Measurements from ENCODE around the gene CERS3.

CERS3 gene

GRCh38 chr15:100502651-100503050 is 26.1 kb downstream of the CERS3 start:
- no peak for DNase-seq (ENCODE audit: low spot score)
- in situ Hi-C loops (cut with MboI; ENCODE audit: low sequenced_read_pairs, unreplicated experiment) = no loop called here
- TF ChIP-seq CTCF (IDR thresholded peaks at IDR 0.05; ENCODE audit: borderline replicate concordance, control extremely low read depth, extremely low read depth, insufficient read depth, missing control alignments) = no peak

GRCh38 chr15:100501117-100501516 is 27.6 kb downstream of the CERS3 start:
- no peak for TF ChIP-seq CTCF (IDR thresholded peaks at IDR 0.05; ENCODE audit: borderline replicate concordance, control extremely low read depth, extremely low read depth, insufficient read depth, missing control alignments)
- in situ Hi-C loops (cut with MboI; ENCODE audit: low sequenced_read_pairs, unreplicated experiment) = no loop called here
- no peak for DNase-seq (ENCODE audit: low spot score)

GRCh38 chr15:100500226-100500990 is 28.3 kb downstream of the CERS3 start:
- in situ Hi-C loops (cut with MboI; ENCODE audit: low sequenced_read_pairs, unreplicated experiment) = no loop called here
- DNase-seq (ENCODE audit: low spot score) = no peak
- no peak for TF ChIP-seq CTCF (IDR thresholded peaks at IDR 0.05; ENCODE audit: borderline replicate concordance, control extremely low read depth, extremely low read depth, insufficient read depth, missing control alignments)

- in situ Hi-C loops (cut with MboI; ENCODE audit: low sequenced_read_pairs, unreplicated experiment) = no loop called here
- no peak for TF ChIP-seq CTCF (IDR thresholded peaks at IDR 0.05; ENCODE audit: borderline replicate concordance, control extremely low read depth, extremely low read depth, insufficient read depth, missing control alignments)
- no peak for DNase-seq (ENCODE audit: low spot score)
These were observed 32.9 kb downstream of the CERS3 start for GRCh38 chr15:100495861-100496260.

- no peak for DNase-seq (ENCODE audit: low spot score)
- TF ChIP-seq CTCF (IDR thresholded peaks at IDR 0.05; ENCODE audit: borderline replicate concordance, control extremely low read depth, extremely low read depth, insufficient read depth, missing control alignments) = no peak
- in situ Hi-C loops (cut with MboI; ENCODE audit: low sequenced_read_pairs, unreplicated experiment) = no loop called here
These were observed 35.5 kb downstream of the CERS3 start for GRCh38 chr15:100493213-100493612.

- no peak for DNase-seq (ENCODE audit: low spot score)
- no peak for TF ChIP-seq CTCF (IDR thresholded peaks at IDR 0.05; ENCODE audit: borderline replicate concordance, control extremely low read depth, extremely low read depth, insufficient read depth, missing control alignments)
- in situ Hi-C loops (cut with MboI; ENCODE audit: low sequenced_read_pairs, unreplicated experiment) = no loop called here
These were observed 44.3 kb downstream of the CERS3 start for GRCh38 chr15:100484443-100484842.

Measured in GM13976 (cell line).